Smooth muscle cell (in vitro differentiated cells): ENCODE measurements around the gene RAD50. TPM values are rescaled to one million over a fixed set of nuclear protein-coding genes. Genes with fewer than 3 reads are reported as not detected.
A peak's percentile ranks its signal among the peaks of the same experiment; 100 is the strongest.

Source experiments
- DNase-seq: peaks from one replicate; lab custom pipeline; 2025; ENCODE audit not compliant: unreplicated experiment; lab: John Stamatoyannopoulos, UW
- H2AFZ ChIP-seq: fragments of 200-600 bp; sonication (generic); 2 replicates; pipeline ENCODE4 v1.6.0; 2016; ENCODE audit warnings: antibody characterized with exemption, low read depth, mild to moderate bottlenecking
- H3F3A ChIP-seq: fragments of 200-600 bp; sonication (generic); 2 replicates; pipeline ENCODE4 v1.6.0; 2017; ENCODE audit warnings: antibody characterized with exemption, low read depth
- H3K27ac ChIP-seq: fragments of 200-600 bp; sonication (generic); 2 replicates; pipeline ENCODE4 v1.5.1; 2016; ENCODE audit warnings: low read depth, mild to moderate bottlenecking
- H3K27me3 ChIP-seq: fragments of 200-600 bp; sonication (generic); 2 replicates; pipeline ENCODE4 v1.6.1; 2016; ENCODE audit warnings: low read depth, mild to moderate bottlenecking
- H3K36me3 ChIP-seq: fragments of 200-600 bp; sonication (generic); 2 replicates; pipeline ENCODE4 v1.5.1; 2016; ENCODE audit warnings: low read depth
- H3K4me1 ChIP-seq: fragments of 200-600 bp; sonication (generic); 2 replicates; pipeline ENCODE4 v1.5.1; 2016; ENCODE audit warnings: low read depth
- H3K4me2 ChIP-seq: fragments of 200-600 bp; sonication (generic); 2 replicates; pipeline ENCODE4 v1.6.0; 2016; ENCODE audit warnings: mild to moderate bottlenecking
- H3K4me3 ChIP-seq: fragments of 200-600 bp; sonication (generic); 2 replicates; pipeline ENCODE4 v1.5.1; 2016; ENCODE audit warnings: mild to moderate bottlenecking
- H3K79me2 ChIP-seq: fragments of 200-600 bp; sonication (generic); 2 replicates; pipeline ENCODE4 v1.6.0; 2016; ENCODE audit warnings: low read depth, mild to moderate bottlenecking
- H3K9ac ChIP-seq: fragments of 200-600 bp; sonication (generic); 2 replicates; pipeline ENCODE4 v1.6.0; 2016; ENCODE audit warnings: low read depth
- H3K9me3 ChIP-seq: fragments of 200-600 bp; sonication (generic); replicated peaks from 2 replicates; pipeline ENCODE4 v1.5.1; 2016; ENCODE audit warnings: low read depth
- H4K20me1 ChIP-seq: fragments of 200-600 bp; sonication (generic); 2 replicates; pipeline ENCODE4 v1.6.0; 2016; ENCODE audit warnings: low read depth
- WGBS: methylation state at CpG from one replicate; pipeline ENCODE4 v1.1.7; 2016; ENCODE audit warnings: low lambda C conversion rate; 5-methylcytosine and 5-hydroxymethylcytosine counted together
- polyA plus RNA-seq: library from polyadenylated mRNA; unstranded; fragments of >200 nt; fragmentation: Nextera tagmentation; extraction: Ambion mirVana; gene quantifications from 2 replicates; pipeline ENCODE4 v1.2.1, GENCODE V29; 2016
- total RNA-seq: library from RNA; depleted of rRNA; stranded (reverse); fragments of >200 nt; gene quantifications from 2 replicates; pipeline ENCODE4 v1.2.3, GENCODE V29; 2014
- TF ChIP-seq, protein P1 (sequence below): fragments of 200-600 bp; sonication (generic); IDR thresholded peaks from 2 replicates; pipeline ENCODE4 v1.5.1; 2017; ENCODE audit warnings: borderline replicate concordance, mild to moderate bottlenecking, antibody characterized with exemption; ENCODE audit not compliant: insufficient read depth, poor library complexity, severe bottlenecking

The RAD50 gene
- total and polyA plus RNA-seq, 2 experiments from 2014 or later = 19.9 to 28.8 TPM

DNA sequence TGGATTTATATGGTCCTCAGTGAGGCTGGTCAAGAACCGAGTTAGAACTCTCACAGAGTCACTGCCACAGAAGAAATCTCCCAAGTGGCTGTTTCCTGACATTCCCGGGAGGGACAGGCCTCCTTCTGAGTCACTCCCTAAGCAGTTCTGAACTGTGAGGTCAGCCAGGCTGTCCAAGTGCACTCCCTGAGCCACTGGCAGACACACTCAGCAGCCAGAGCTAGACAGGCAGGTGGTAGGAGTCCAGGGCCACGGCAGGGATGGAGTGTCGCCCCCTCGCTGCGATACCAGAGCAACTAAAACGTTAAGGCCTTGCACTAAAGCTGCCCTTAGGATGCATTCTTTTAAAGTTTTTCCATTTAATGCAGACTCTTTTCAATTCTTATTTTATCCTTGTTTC, 120.4 kb downstream of the RAD50 start:
- Histone ChIP-seq H3K27ac (peak overlapping the region; percentile 62), H3K9me3 (no peaks in the 10 kb centered on the region), H3K9ac (peak overlapping the region; percentile 38), H3K36me3 (no peaks in the 10 kb centered on the region), H3K79me2 (no peaks in the 10 kb centered on the region), H3F3A (no peaks in the 10 kb centered on the region), H3K4me1 (peaks cover 6% of the 10 kb centered on the region), H3K4me2 (peak overlapping the region; percentile 56), H2AFZ (no peak overlapping the region), H4K20me1 (no peaks in the 10 kb centered on the region), H3K4me3 (no peak overlapping the region), H3K27me3 (no peaks in the 10 kb centered on the region)
- TF ChIP-seq, protein P1, sequence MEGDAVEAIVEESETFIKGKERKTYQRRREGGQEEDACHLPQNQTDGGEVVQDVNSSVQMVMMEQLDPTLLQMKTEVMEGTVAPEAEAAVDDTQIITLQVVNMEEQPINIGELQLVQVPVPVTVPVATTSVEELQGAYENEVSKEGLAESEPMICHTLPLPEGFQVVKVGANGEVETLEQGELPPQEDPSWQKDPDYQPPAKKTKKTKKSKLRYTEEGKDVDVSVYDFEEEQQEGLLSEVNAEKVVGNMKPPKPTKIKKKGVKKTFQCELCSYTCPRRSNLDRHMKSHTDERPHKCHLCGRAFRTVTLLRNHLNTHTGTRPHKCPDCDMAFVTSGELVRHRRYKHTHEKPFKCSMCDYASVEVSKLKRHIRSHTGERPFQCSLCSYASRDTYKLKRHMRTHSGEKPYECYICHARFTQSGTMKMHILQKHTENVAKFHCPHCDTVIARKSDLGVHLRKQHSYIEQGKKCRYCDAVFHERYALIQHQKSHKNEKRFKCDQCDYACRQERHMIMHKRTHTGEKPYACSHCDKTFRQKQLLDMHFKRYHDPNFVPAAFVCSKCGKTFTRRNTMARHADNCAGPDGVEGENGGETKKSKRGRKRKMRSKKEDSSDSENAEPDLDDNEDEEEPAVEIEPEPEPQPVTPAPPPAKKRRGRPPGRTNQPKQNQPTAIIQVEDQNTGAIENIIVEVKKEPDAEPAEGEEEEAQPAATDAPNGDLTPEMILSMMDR = peak; percentile 36
- no peak for DNase-seq
- 35% methylated on average over 7 of the region's 7 CpGs for WGBS

DNA sequence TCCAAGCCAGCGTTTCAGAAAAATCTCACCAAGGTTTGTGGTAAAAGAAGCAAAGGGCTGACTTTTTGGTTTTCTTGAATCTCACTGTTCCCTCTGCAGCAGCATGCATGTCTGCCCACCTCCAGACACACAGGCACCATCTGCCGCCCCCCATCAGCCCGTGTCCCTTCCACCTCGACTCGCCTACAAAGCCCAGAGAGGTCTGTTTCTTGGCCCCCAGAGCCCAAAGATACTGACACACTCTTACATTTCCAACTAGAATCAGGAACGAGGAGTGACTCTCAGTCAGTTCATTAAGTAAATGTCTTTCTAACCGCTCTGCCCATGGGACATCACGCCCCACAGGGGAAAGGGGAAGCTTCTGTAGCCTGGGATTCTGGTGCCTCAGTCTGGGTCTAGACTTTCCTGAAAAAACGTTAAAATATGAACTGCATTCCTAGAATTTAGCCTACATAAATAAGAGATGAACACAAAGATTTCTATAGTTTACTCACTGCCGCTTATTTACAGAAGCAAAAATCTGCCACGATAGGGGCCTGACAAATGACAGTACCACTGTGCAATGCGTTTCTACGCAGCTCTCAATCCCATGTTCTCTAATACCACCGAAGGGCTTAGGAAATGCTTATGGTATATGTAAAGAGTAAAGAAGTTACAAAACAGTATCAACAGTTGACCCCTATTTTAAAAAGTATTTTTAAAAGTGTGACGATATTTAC, 121.1 kb downstream of the RAD50 start:
- Histone ChIP-seq H2AFZ (no peak overlapping the region), H3K36me3 (no peaks in the 10 kb centered on the region), H3K9me3 (no peaks in the 10 kb centered on the region), H3K27me3 (no peaks in the 10 kb centered on the region), H3K4me3 (no peak overlapping the region), H3K4me1 (peaks cover 6% of the 10 kb centered on the region), H3K4me2 (no peak overlapping the region), H3K27ac (peak overlapping the region; percentile 20), H3F3A (no peaks in the 10 kb centered on the region), H3K9ac (no peak overlapping the region), H3K79me2 (no peaks in the 10 kb centered on the region), H4K20me1 (no peaks in the 10 kb centered on the region)
- DNase-seq = no peak
- 84% methylated on average over 15 of the region's 15 CpGs for WGBS
- TF ChIP-seq, protein P1 = no peak

DNA sequence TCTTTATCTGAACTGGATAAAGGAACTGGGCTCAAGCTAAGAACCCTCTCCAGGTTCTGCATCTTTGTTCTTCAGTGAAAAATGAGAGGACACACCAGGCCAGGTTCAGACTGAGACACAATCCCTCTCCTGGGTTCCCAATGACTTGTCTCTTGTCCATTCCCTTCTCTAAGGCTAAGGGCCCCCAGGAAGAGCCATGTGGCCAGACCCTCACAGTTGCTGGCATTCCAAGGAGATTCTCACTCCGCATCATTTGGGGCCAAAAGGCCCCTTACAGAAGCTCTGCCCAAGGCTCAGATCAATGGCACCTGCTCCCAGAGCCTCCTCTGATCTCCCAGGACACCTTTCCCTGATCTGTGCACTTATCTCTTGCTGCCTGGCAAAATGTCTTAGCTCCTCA, 122.0 kb downstream of the RAD50 start:
- no peaks in the 10 kb centered on the region for H3K79me2 ChIP-seq

More for the DNA sequence above, 122.0 kb downstream of the RAD50 start:
- no peaks in the 10 kb centered on the region for H3K27me3 ChIP-seq
- H2AFZ ChIP-seq = no peak overlapping the region
- 90% methylated on average over 1 of the region's 1 CpG for WGBS
- DNase-seq = no peak
- H3K9me3 ChIP-seq = no peaks in the 10 kb centered on the region
- no peak overlapping the region for H3K4me2 ChIP-seq
- H3K9ac ChIP-seq = no peak overlapping the region
- no peaks in the 10 kb centered on the region for H3F3A ChIP-seq
- H3K4me1 ChIP-seq = peaks cover 6% of the 10 kb centered on the region
- no peaks in the 10 kb centered on the region for H4K20me1 ChIP-seq
- TF ChIP-seq, protein P1 = no peak
- H3K36me3 ChIP-seq = no peaks in the 10 kb centered on the region
- H3K27ac ChIP-seq = no peak overlapping the region
- no peak overlapping the region for H3K4me3 ChIP-seq
